NCI-H2196 (cell line): ENCODE data around the gene USF3.

Experiments
- DNase-seq: peaks from one replicate; lab custom pipeline; 2025; ENCODE audit not compliant: unreplicated experiment; lab: John Stamatoyannopoulos, UW

The USF3 gene

GRCh38 chr3:113615976-113616375 is 80.5 kb downstream of the USF3 start:
- DNase-seq: no peak

- DNase-seq: no peak
These were observed 82.0 kb downstream of the USF3 start for GRCh38 chr3:113614402-113614801.

GRCh38 chr3:113607219-113607596 is 89.2 kb downstream of the USF3 start:
- DNase-seq: no peak

GRCh38 chr3:113606539-113607218 is 89.8 kb downstream of the USF3 start:
- DNase-seq: no peak

GRCh38 chr3:113602836-113603235 is 93.6 kb downstream of the USF3 start:
- DNase-seq: no peak

- no peak for DNase-seq
These were observed 94.2 kb downstream of the USF3 start for GRCh38 chr3:113602256-113602655.

GRCh38 chr3:113601240-113601639 is 95.2 kb downstream of the USF3 start:
- DNase-seq: no peak

DNA sequence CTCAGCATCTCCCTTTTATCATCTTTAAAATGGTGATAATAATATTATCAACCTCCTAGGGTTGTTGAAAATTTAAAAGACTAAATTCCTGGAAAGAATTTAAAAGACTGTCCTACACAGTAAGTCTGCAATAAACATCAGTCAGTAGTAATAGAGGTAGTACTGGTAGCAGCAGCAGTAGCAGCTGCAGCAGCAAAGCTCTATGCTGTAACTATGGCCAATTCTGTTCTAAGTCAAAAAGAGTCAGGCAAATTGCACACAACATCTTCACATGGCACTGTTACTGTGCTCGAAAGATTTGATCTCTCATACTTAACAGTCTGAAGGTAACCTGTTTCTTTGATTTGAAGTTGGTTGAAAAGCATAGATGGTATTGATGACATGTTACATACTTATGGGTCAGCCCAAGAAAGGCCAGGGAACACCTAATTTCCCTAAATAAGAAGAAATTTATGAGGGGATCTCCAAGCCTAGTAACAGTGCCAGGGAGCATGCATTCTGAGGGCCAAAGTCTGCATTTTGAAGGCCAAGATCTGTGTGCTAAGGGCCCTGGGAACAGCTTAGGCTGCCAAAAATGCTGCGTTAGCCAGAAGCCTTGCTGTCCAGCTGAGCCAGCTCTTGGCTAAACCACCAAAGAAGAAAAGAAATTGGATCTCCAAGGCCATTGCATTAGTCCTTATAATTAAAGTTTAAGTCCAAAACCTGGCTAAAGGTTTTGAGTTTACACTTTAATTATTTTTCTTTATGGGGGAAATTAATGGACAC is 95.8 kb downstream of the USF3 start:
- no peak for DNase-seq
